ENCODE results near the gene OR2A14.

Gene OR2A14

DNA sequence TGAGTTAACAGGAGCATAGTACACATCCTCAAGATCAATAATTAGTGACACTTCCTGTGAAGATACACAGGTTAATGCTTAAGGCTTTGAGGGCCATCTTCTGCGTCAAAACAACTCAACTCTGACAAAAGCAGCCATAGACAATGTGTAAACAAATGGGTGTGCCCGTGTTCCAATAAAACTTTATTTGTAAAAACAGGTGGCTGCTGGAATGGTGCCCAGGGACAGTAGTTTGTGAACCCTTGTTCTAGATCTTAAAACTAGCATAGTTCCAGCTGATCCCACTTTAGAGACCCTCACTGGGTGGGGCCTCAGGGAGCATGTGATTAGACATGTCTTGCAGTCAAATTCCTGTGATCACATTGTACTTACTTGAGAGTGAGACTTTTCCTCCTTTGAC is 7.8 kb downstream of the OR2A14 start:
- no peak for DNase-seq (ENCODE audit: low spot score)
- no peak overlapping the region for H3K4me3 ChIP-seq (ENCODE audit: severe bottlenecking)
- TF ChIP-seq, protein P1, sequence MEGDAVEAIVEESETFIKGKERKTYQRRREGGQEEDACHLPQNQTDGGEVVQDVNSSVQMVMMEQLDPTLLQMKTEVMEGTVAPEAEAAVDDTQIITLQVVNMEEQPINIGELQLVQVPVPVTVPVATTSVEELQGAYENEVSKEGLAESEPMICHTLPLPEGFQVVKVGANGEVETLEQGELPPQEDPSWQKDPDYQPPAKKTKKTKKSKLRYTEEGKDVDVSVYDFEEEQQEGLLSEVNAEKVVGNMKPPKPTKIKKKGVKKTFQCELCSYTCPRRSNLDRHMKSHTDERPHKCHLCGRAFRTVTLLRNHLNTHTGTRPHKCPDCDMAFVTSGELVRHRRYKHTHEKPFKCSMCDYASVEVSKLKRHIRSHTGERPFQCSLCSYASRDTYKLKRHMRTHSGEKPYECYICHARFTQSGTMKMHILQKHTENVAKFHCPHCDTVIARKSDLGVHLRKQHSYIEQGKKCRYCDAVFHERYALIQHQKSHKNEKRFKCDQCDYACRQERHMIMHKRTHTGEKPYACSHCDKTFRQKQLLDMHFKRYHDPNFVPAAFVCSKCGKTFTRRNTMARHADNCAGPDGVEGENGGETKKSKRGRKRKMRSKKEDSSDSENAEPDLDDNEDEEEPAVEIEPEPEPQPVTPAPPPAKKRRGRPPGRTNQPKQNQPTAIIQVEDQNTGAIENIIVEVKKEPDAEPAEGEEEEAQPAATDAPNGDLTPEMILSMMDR (IDR thresholded peaks at IDR 0.05; ENCODE audit: poor library complexity, severe bottlenecking) = no peak
- no peaks in the 10 kb centered on the region for H3K36me3 ChIP-seq (ENCODE audit: low read depth)
- H3K9me3 ChIP-seq (ENCODE audit: severe bottlenecking) = no peaks in the 10 kb centered on the region
- no peak for ATAC-seq (ENCODE audit: low read depth)
- no peak overlapping the region for H3K27ac ChIP-seq (ENCODE audit: poor library complexity, severe bottlenecking)
- H3K27me3 ChIP-seq (ENCODE audit: insufficient read depth, poor library complexity, severe bottlenecking) = no peaks in the 10 kb centered on the region
- no peaks in the 10 kb centered on the region for H3K4me1 ChIP-seq (ENCODE audit: insufficient read depth, poor library complexity, severe bottlenecking)

DNA sequence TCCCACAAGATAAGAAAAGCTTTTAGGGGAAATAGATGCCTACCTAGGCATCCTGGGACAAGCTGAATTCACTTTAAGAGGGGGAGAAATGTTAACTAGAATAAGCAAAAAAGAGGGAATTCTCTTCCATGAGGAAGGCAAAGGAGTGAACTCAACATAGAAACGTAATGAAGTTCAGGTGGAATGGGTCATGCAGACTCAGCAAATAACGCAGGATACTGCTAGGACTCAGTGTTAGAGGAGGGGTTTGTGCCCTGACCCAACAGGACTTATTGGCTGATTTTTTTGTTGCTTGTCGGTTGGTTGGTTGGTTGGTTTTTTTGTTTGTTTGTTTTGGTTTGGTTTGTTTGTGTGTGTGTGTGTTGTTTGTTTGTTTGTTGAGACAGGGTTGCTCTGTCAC is 9.3 kb downstream of the OR2A14 start:
- no peak overlapping the region for H3K4me3 ChIP-seq (ENCODE audit: severe bottlenecking)
- no peak overlapping the region for H3K27ac ChIP-seq (ENCODE audit: poor library complexity, severe bottlenecking)
- no peak for ATAC-seq (ENCODE audit: low read depth)
- TF ChIP-seq, protein P1 (IDR thresholded peaks at IDR 0.05; ENCODE audit: poor library complexity, severe bottlenecking) = no peak
- no peaks in the 10 kb centered on the region for H3K36me3 ChIP-seq (ENCODE audit: low read depth)
- no peak for DNase-seq (ENCODE audit: low spot score)
- no peaks in the 10 kb centered on the region for H3K27me3 ChIP-seq (ENCODE audit: insufficient read depth, poor library complexity, severe bottlenecking)
- H3K4me1 ChIP-seq (ENCODE audit: insufficient read depth, poor library complexity, severe bottlenecking) = no peaks in the 10 kb centered on the region
- H3K9me3 ChIP-seq (ENCODE audit: severe bottlenecking) = no peaks in the 10 kb centered on the region

DNA sequence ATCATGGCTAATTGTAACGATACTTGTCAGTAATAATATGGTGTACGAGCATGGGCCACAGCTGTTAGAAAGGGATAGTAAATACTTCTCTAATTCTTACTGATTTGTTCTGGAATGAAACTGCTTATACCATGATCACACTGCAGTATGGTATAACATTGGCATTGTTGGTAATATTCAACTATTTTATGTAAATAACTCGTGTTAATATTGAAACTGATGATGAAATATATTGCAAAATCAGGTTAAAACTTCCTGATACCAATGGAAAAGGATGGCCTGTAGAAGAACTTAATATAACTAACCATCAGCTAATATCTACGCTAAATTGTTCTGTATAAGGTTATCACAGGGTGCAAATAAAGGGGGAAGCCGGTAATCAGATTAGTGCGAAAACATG is 10.3 kb downstream of the OR2A14 start:
- Histone ChIP-seq H3K36me3 (ENCODE audit: low read depth) (no peaks in the 10 kb centered on the region), H3K4me1 (ENCODE audit: insufficient read depth, poor library complexity, severe bottlenecking) (no peaks in the 10 kb centered on the region), H3K4me3 (ENCODE audit: severe bottlenecking) (no peak overlapping the region), H3K27ac (ENCODE audit: poor library complexity, severe bottlenecking) (no peak overlapping the region), H3K9me3 (ENCODE audit: severe bottlenecking) (no peaks in the 10 kb centered on the region), H3K27me3 (ENCODE audit: insufficient read depth, poor library complexity, severe bottlenecking) (no peaks in the 10 kb centered on the region)
- ATAC-seq (ENCODE audit: low read depth) = no peak
- DNase-seq (ENCODE audit: low spot score) = no peak
- TF ChIP-seq, protein P1 (IDR thresholded peaks at IDR 0.05; ENCODE audit: poor library complexity, severe bottlenecking) = no peak

DNA sequence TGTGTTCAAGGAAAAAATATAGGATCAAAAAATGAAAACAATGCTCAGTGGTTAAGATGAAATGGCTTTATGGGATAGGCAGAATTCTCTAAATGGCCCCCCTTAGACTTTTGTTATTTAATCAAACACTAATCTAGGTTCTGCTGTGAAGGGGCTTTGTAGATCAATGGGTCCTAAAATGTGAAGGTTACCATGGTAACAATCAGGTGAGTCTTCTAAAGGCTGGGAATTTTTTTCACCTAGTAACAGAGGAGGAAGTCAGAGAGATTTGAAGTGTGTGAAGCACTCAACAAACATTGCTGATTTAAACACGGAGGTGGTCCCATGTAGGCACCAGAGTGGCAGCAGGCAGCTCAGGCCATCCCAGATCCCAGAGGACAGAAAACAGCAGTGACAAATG is 11.1 kb downstream of the OR2A14 start:
- TF ChIP-seq, protein P1 (IDR thresholded peaks at IDR 0.05; ENCODE audit: poor library complexity, severe bottlenecking) = no peak
- no peaks in the 10 kb centered on the region for H3K9me3 ChIP-seq (ENCODE audit: severe bottlenecking)
- no peak for DNase-seq (ENCODE audit: low spot score)
- ATAC-seq (ENCODE audit: low read depth) = no peak
- no peaks in the 10 kb centered on the region for H3K4me1 ChIP-seq (ENCODE audit: insufficient read depth, poor library complexity, severe bottlenecking)
- no peaks in the 10 kb centered on the region for H3K36me3 ChIP-seq (ENCODE audit: low read depth)
- no peak overlapping the region for H3K27ac ChIP-seq (ENCODE audit: poor library complexity, severe bottlenecking)
- H3K4me3 ChIP-seq (ENCODE audit: severe bottlenecking) = no peak overlapping the region
- no peaks in the 10 kb centered on the region for H3K27me3 ChIP-seq (ENCODE audit: insufficient read depth, poor library complexity, severe bottlenecking)

DNA sequence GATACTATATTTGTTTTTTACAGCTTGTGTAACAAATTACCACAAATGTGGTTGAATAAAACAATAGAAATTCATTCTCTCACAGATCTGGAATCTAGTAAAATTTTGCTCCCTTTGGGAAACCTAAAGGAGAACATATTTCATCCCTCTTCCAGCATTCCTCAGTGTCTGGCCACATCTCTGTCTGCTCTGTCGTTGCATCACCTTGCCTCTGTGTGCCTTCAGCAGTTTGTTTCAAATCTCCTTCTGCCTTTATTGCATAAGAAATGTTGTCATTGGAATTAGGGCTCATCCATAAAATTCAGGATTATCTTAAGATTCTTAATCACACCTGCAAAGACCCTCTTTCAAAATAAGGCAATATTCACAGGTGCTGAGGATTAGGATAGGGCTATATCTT is 14.5 kb downstream of the OR2A14 start:
- Histone ChIP-seq H3K27me3 (ENCODE audit: insufficient read depth, poor library complexity, severe bottlenecking) (no peaks in the 10 kb centered on the region), H3K36me3 (ENCODE audit: low read depth) (no peaks in the 10 kb centered on the region), H3K4me3 (ENCODE audit: severe bottlenecking) (no peak overlapping the region), H3K4me1 (ENCODE audit: insufficient read depth, poor library complexity, severe bottlenecking) (no peaks in the 10 kb centered on the region), H3K9me3 (ENCODE audit: severe bottlenecking) (no peaks in the 10 kb centered on the region), H3K27ac (ENCODE audit: poor library complexity, severe bottlenecking) (no peak overlapping the region)
- ATAC-seq (ENCODE audit: low read depth) = no peak
- TF ChIP-seq, protein P1 (IDR thresholded peaks at IDR 0.05; ENCODE audit: poor library complexity, severe bottlenecking) = no peak
- DNase-seq (ENCODE audit: low spot score) = no peak

Data from RWPE2 (cell line).